ENCODE data around the gene TERB1.

The TERB1 gene

GRCh38 chr16:66751053-66751302, 50.4 kb downstream of the TERB1 start:
- DNase-seq (ENCODE audit: low read depth in 2 of 3, low spot score in 2 of 3): no peak

- no peak for DNase-seq (ENCODE audit: low read depth in 2 of 3, low spot score in 2 of 3)
These were observed 50.9 kb downstream of the TERB1 start for GRCh38 chr16:66750279-66751052.

DNA sequence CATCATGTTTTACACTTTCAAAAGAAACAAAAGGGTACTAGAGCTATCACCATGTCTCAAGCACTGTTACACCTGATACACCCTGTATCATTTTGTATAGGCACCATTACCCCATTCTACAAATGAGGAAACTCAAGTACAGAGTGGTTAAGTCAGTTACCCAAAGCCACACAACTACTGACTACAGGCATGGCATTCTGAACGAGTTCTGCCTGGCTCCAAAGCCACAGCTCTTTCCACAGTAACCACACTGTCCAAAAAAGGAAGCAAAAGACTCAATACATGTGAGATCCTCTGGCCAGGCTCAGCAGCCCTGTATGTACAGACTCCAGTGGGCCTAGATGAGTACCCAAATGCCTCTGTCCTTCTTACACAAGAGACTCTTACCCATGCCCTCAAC, 54.7 kb downstream of the TERB1 start:
- no peak for DNase-seq (ENCODE audit: low read depth in 2 of 3, low spot score in 2 of 3)

DNA sequence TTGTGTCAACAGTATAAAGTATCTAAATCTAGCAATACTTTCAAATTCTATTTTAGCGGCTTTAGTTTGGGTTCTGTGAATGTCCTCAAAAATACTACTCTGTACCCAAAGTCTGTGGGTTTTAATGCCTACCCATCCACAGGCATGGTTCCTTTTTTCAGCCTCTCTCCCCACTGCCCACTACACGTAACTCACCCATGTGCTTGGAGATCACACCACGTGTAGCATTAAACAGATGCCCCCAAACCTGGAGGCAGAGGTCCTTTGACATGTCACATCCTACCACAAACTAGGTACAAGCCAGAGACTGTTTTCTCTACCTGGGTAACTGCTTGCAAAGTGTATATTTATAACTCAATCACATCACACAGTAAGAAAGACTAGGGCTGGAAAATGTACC, 55.3 kb downstream of the TERB1 start:
- DNase-seq (ENCODE audit: low read depth in 2 of 3, low spot score in 2 of 3): no peak

DNA sequence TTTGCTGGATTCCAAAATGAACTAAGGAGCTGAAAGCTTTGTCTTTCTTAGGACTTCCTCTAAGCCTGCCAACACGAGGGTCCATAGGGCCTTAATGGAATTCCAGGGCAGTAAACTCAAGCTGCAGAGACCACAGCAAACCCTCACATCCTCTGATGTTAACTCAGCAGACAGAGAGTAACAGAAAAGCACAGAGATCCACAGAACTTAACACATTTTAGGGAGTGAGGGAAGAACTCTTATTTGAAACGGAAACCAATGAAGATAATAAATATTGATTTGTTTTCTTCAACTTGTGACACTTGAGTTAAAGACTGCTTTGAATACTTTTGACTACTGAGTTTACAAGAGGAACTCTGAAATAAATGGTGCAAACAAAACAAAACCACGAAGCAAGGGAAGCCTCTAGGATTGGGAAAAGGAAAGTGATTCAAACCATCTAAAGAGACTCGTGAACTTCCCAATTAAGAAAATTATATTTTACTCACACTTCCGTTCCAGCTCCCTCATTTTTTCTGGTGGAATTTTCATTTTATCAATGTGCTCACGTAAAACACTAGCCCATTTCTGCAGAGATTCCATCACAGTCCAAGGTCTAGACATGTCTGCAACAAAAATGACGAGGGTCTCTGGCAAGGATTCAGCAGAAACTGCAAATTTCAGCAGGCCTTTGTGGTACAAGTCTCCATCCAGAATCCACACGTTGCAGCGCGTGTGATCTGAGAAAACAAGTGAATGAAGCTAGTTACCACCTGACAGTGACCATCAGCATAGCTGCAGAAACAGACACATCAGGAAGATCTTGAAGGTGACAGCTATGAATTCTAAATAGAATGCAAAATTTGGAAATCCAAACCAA, 59.2 kb downstream of the TERB1 start:
- no peak for DNase-seq (ENCODE audit: low read depth in 2 of 3, low spot score in 2 of 3)

GRCh38 chr16:66741169-66741900, 60.0 kb downstream of the TERB1 start:
- no peak for DNase-seq (ENCODE audit: low read depth in 2 of 3, low spot score in 2 of 3)

GRCh38 chr16:66740533-66740932, 60.9 kb downstream of the TERB1 start:
- DNase-seq (ENCODE audit: low read depth in 2 of 3, low spot score in 2 of 3): no peak

DNA sequence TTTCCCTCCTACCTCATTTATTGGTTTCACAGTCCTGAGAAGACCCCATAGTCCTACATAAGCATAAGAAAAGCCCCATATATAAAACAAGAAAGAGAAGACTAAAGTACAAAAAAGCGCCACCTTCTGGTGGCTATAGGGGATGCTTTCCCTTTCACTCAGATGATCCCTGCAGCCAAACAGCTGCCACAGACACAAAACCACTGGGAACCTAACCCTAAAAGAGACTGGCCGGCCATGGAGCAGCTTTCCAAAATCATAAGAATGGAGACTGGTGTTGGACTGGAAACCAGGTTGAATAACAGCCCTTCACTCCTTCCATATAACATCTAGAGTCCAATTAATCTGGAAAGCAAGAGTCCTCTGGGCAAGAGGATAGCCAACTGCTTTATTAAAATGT, 61.4 kb downstream of the TERB1 start:
- DNase-seq (ENCODE audit: low read depth in 2 of 3, low spot score in 2 of 3): no peak

DNA sequence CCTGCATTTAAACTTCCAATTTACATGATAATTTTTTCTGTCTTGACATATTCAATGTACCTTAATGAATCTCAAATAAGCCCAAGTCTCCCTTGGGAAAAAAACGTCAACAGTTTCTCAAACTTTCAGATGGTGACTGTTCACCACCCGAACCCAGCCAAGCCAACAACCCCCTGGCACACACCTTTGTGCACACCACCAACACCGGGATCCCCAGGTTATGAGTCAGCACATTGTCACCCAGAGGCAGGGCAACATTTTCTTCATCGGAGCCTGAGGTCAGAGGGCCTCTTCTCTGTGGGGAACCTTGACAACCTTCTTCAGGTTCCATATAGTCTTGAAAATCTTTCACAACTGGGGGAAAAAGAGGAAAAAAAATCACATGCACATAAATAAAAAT, 65.5 kb downstream of the TERB1 start:
- DNase-seq (ENCODE audit: low read depth in 2 of 3, low spot score in 2 of 3): no peak

- DNase-seq (ENCODE audit: low read depth in 2 of 3, low spot score in 2 of 3): no peak
These were observed 70.3 kb downstream of the TERB1 start for GRCh38 chr16:66731101-66731500.

DNA sequence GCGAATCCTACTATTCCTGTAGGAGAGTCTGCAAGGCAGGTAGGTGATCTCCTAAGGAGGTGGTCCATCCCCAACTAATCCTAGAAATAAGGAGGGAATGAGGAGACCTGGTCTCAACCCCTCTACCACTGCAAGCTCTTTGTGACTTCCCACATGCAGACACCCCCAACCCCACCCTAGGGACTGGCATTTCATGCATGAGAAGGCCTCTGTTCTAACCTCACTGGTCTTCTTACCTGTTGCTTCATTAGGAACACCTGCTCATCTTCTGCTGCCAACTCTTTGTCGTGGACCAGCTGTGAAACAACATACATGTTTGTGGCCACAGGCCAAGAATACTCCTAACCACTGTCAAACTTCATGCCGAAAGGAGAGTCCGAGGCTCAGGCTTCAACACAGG, 72.6 kb downstream of the TERB1 start:
- no peak for DNase-seq (ENCODE audit: low read depth in 2 of 3, low spot score in 2 of 3)

- no peak for DNase-seq (ENCODE audit: low read depth in 2 of 3, low spot score in 2 of 3)
These were observed 73.1 kb downstream of the TERB1 start for GRCh38 chr16:66728117-66728787.

GRCh38 chr16:66720766-66721165, 80.6 kb downstream of the TERB1 start:
- DNase-seq (ENCODE audit: low read depth in 2 of 3, low spot score in 2 of 3): no peak

DNA sequence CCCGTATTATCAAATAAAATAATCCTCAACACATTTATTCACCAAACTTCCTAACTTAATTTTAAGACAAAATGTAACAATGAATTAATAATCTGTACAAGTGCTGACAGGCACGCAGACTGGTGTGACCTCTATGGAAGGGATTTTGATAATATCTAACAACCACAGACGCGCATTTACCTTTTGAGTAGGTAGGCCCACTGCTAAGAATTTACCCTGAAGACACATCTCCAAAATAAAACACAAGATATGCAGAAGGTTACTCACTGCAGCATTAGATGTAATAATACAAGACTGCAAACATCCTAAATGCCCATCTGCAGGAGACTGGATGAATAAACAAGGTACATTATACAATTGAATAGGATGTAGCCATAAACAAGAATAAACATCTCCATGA, 82.1 kb downstream of the TERB1 start:
- no peak for DNase-seq (ENCODE audit: low read depth in 2 of 3, low spot score in 2 of 3)

GRCh38 chr16:66717776-66718175, 83.6 kb downstream of the TERB1 start:
- no peak for DNase-seq (ENCODE audit: low read depth in 2 of 3, low spot score in 2 of 3)

DNA sequence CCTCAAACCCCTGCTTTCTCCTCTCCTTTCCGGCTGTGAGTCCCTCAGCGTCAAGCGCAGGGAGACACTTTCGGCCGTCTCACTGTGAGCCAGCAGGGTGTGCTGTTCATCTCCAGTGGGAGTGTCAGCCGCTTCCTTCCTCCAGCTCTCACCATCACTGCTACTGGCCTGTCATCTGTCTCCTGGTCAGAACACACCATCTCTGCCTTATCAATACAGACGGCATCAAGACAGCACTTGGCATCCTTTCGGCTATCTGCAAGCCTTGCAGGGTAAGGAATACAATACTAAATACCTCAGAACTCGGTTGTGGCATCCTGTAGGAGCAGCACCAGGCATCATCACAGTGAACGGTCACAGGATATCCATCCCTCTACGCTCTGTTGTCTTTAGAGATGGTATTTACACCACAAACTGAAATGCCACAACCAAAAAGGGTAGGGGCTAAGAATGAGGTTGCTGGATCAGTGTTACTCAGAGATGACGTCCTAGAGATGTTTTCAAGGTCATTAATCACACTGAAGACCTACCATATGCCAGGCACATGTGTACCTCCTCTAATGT, 84.2 kb downstream of the TERB1 start:
- DNase-seq (ENCODE audit: low read depth in 2 of 3, low spot score in 2 of 3): no peak

- no peak for DNase-seq (ENCODE audit: low read depth in 2 of 3, low spot score in 2 of 3)
These were observed 86.6 kb downstream of the TERB1 start for GRCh38 chr16:66714654-66715307.

GRCh38 chr16:66714062-66714461, 87.3 kb downstream of the TERB1 start:
- no peak for DNase-seq (ENCODE audit: low read depth in 2 of 3, low spot score in 2 of 3)

GRCh38 chr16:66713076-66713475, 88.3 kb downstream of the TERB1 start:
- no peak for DNase-seq (ENCODE audit: low read depth in 2 of 3, low spot score in 2 of 3)

GRCh38 chr16:66712512-66712911, 88.9 kb downstream of the TERB1 start:
- DNase-seq (ENCODE audit: low read depth in 2 of 3, low spot score in 2 of 3): no peak

DNA sequence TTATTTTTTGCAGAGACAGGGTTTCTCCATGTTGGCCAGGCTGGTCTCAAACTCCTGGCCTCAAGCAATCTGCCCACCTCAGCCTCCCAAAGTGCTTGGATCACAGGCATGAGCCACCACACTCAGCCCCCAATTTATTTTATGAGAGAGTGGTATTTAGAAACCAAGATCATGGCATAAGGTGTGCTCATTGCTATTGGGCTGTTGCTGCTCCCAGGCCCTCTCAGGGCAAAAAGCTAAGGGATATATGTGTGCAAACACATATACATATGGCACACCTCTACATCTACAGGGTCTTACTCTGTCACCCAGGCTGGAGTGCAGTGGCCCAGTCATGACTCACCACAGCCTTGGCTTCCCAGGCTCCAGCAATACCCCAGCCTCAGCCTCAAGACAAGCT, 89.8 kb downstream of the TERB1 start:
- no peak for DNase-seq (ENCODE audit: low read depth in 2 of 3, low spot score in 2 of 3)
